Fibroblast of skin of abdomen (primary cell): ENCODE measurements around the gene DCLK1.
"Not testable (repeated sequence)": the region's sequence is repeated elsewhere in the genome, so short reads cannot be mapped to it uniquely, and the experiment has no call there.

ENCODE experiments used
- DNase-seq: peaks from one replicate; pipeline ENCODE4 v3.0.0-alpha.2; 2013

Gene DCLK1

GRCh38 chr13:35983703-35984102 lies 147.5 kb downstream of the DCLK1 start:
- DNase-seq, result not testable (repeated sequence)

GRCh38 chr13:35983206-35983605 lies 148.0 kb downstream of the DCLK1 start:
- no peak for DNase-seq

- peak; percentile 94 for DNase-seq
Measured at GRCh38 chr13:35979361-35979951, 151.7 kb downstream of the DCLK1 start.

- peak; percentile 68 for DNase-seq
Measured at GRCh38 chr13:35978607-35979316, 152.4 kb downstream of the DCLK1 start.

- no peak for DNase-seq
Measured at GRCh38 chr13:35977060-35977459, 154.1 kb downstream of the DCLK1 start.

GRCh38 chr13:35976126-35976525 lies 155.1 kb downstream of the DCLK1 start:
- no peak for DNase-seq

- DNase-seq, result not testable (repeated sequence)
Measured at GRCh38 chr13:35966951-35967350, 164.2 kb downstream of the DCLK1 start.

- no peak for DNase-seq
Measured at GRCh38 chr13:35966024-35966423, 165.2 kb downstream of the DCLK1 start.

GRCh38 chr13:35965226-35965927 lies 165.8 kb downstream of the DCLK1 start:
- no peak for DNase-seq

- peak; percentile 48 for DNase-seq
Measured at GRCh38 chr13:35964863-35965180, 166.4 kb downstream of the DCLK1 start.

- no peak for DNase-seq
Measured at GRCh38 chr13:35964011-35964862, 166.9 kb downstream of the DCLK1 start.

GRCh38 chr13:35961461-35962220 lies 169.5 kb downstream of the DCLK1 start:
- no peak for DNase-seq

GRCh38 chr13:35961002-35961401 lies 170.2 kb downstream of the DCLK1 start:
- peak; percentile 52 for DNase-seq

- DNase-seq, result no peak
Measured at GRCh38 chr13:35957996-35958395, 173.2 kb downstream of the DCLK1 start.

- peak; percentile 32 for DNase-seq
Measured at GRCh38 chr13:35957241-35957731, 173.9 kb downstream of the DCLK1 start.

GRCh38 chr13:35956074-35956473 lies 175.1 kb downstream of the DCLK1 start:
- DNase-seq, result no peak

GRCh38 chr13:35954207-35954560 lies 177.0 kb downstream of the DCLK1 start:
- DNase-seq, result no peak

GRCh38 chr13:35953537-35954206 lies 177.5 kb downstream of the DCLK1 start:
- DNase-seq, result peak; percentile 90

GRCh38 chr13:35947315-35947714 lies 183.9 kb downstream of the DCLK1 start:
- no peak for DNase-seq

GRCh38 chr13:35945368-35945767 lies 185.8 kb downstream of the DCLK1 start:
- no peak for DNase-seq

- no peak for DNase-seq
Measured at GRCh38 chr13:35941374-35941773, 189.8 kb downstream of the DCLK1 start.

- DNase-seq, result peak; percentile 67
Measured at GRCh38 chr13:35940734-35941133, 190.4 kb downstream of the DCLK1 start.
